ENCODE results near the gene CENPF. TPM values are rescaled to one million over a fixed set of nuclear protein-coding genes. Genes with fewer than 3 reads are reported as not detected.

Gene CENPF
- polyA plus RNA-seq, 1 donor from 2014 or later, result 5.4 TPM

DNA sequence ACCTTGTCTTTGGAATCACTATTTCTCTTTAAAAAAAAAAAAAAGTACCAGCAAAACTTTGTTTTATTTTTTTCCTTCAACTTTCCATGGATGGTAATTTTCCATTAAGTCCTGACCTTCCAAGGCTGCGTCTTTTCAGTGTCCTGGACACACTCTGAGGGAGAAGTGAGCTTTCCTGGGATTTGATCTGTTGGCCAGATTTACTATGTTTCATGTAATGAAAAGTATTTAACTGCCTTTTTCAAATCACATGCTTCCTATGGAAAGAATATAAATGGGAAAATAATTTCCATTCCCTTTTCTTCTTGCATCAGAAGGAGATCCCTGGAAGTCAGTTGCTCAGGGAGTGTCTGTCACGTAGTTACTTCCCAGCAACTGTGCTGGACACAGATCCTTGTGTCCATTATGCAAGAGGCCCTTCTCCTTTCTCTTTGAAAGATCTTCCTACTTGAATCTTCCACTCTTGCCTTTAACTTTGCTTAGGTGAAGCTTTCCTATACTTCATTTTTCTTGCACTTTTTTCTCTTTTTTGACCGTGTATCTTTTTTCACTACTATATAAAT is 59.3 kb downstream of the CENPF start:
- no peak for TF ChIP-seq POLR2AphosphoS5 (IDR thresholded peaks at IDR 0.05)
- TF ChIP-seq RAD21 (conservative IDR thresholded peaks at IDR 0.05), result no peak
- TF ChIP-seq, protein P1, sequence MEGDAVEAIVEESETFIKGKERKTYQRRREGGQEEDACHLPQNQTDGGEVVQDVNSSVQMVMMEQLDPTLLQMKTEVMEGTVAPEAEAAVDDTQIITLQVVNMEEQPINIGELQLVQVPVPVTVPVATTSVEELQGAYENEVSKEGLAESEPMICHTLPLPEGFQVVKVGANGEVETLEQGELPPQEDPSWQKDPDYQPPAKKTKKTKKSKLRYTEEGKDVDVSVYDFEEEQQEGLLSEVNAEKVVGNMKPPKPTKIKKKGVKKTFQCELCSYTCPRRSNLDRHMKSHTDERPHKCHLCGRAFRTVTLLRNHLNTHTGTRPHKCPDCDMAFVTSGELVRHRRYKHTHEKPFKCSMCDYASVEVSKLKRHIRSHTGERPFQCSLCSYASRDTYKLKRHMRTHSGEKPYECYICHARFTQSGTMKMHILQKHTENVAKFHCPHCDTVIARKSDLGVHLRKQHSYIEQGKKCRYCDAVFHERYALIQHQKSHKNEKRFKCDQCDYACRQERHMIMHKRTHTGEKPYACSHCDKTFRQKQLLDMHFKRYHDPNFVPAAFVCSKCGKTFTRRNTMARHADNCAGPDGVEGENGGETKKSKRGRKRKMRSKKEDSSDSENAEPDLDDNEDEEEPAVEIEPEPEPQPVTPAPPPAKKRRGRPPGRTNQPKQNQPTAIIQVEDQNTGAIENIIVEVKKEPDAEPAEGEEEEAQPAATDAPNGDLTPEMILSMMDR (IDR thresholded peaks at IDR 0.05; ENCODE audit: poor library complexity, severe bottlenecking), result no peak
- TF ChIP-seq EP300 (conservative IDR thresholded peaks at IDR 0.05; ENCODE audit: poor library complexity, severe bottlenecking), result no peak
- no peak for TF ChIP-seq MXI1 (conservative IDR thresholded peaks at IDR 0.05; ENCODE audit: poor library complexity, severe bottlenecking)
- TF ChIP-seq EZH2 (IDR thresholded peaks at IDR 0.05; ENCODE audit: borderline replicate concordance, insufficient read depth, low read length, poor library complexity, severe bottlenecking), result no peak
- TF ChIP-seq SMC3 (conservative IDR thresholded peaks at IDR 0.05; ENCODE audit: poor library complexity), result no peak
- TF ChIP-seq, protein P2, sequence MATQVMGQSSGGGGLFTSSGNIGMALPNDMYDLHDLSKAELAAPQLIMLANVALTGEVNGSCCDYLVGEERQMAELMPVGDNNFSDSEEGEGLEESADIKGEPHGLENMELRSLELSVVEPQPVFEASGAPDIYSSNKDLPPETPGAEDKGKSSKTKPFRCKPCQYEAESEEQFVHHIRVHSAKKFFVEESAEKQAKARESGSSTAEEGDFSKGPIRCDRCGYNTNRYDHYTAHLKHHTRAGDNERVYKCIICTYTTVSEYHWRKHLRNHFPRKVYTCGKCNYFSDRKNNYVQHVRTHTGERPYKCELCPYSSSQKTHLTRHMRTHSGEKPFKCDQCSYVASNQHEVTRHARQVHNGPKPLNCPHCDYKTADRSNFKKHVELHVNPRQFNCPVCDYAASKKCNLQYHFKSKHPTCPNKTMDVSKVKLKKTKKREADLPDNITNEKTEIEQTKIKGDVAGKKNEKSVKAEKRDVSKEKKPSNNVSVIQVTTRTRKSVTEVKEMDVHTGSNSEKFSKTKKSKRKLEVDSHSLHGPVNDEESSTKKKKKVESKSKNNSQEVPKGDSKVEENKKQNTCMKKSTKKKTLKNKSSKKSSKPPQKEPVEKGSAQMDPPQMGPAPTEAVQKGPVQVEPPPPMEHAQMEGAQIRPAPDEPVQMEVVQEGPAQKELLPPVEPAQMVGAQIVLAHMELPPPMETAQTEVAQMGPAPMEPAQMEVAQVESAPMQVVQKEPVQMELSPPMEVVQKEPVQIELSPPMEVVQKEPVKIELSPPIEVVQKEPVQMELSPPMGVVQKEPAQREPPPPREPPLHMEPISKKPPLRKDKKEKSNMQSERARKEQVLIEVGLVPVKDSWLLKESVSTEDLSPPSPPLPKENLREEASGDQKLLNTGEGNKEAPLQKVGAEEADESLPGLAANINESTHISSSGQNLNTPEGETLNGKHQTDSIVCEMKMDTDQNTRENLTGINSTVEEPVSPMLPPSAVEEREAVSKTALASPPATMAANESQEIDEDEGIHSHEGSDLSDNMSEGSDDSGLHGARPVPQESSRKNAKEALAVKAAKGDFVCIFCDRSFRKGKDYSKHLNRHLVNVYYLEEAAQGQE (IDR thresholded peaks at IDR 0.05; ENCODE audit: borderline replicate concordance), result no peak
- no peak for TF ChIP-seq TAF1 (IDR thresholded peaks at IDR 0.05; ENCODE audit: low read depth)
- Histone ChIP-seq H3F3A (ENCODE audit: insufficient read depth, low read length, poor library complexity, severe bottlenecking) (no peaks in the 10 kb centered on the region), H3K9ac (ENCODE audit: low read length) (no peak overlapping the region), H3K36me3 (ENCODE audit: insufficient read depth, low read length) (no peaks in the 10 kb centered on the region), H3K4me2 (ENCODE audit: low read length) (no peak overlapping the region), H3K9me3 (ENCODE audit: low read length) (no peaks in the 10 kb centered on the region), H3K4me3 (ENCODE audit: low read length) (no peak overlapping the region), H3K79me2 (replicated peaks; ENCODE audit: insufficient read depth, low read length) (no peaks in the 10 kb centered on the region), H2AFZ (ENCODE audit: low read depth, low read length) (no peak overlapping the region), H3K9me2 (ENCODE audit: insufficient read depth, low read length) (no peaks in the 10 kb centered on the region), H3K27ac (ENCODE audit: low read length) (no peak overlapping the region), H3K27me3 (ENCODE audit: insufficient read depth, low read depth, low read length) (no peaks in the 10 kb centered on the region), H4K20me1 (ENCODE audit: insufficient read depth) (no peaks in the 10 kb centered on the region)

DNA sequence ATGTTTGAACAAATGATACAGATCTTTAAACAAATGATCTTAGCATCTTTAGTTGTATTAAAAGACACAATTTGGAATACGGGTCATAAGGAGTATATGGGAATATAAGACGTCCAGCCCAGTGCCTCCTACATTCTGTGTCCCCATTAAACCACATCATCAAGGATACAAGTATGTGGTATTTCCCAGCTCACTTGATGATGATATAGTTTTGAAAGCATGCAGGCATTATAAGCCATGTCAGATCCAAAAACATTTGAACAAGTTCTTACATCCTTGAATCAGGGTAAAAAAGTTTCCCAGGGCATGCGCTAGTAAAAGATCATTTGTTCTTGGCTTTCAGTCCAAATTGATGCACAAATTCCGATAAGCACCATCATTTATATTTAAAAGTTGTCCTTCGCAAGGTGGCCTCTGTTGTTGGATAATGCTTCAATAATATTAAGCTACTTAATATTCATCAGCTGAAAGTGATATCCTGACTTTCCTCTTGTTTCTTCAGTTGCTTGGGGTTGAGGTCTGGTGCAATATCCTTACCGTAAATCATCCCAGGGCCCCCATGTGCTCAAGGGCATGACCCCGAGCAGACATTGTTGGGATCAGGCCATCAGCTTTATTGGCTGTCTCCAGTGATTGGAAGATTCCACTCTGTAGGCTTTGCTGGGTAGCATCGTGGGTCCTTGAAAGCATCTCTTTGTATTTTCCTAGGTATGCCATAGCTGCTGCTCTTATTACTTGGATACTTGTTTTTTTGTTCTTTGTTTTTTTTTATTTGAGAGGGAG is 61.8 kb downstream of the CENPF start:
- H3K27me3 ChIP-seq (ENCODE audit: insufficient read depth, low read depth, low read length), result no peaks in the 10 kb centered on the region
- no peaks in the 10 kb centered on the region for H4K20me1 ChIP-seq (ENCODE audit: insufficient read depth)
- no peaks in the 10 kb centered on the region for H3K9me2 ChIP-seq (ENCODE audit: insufficient read depth, low read length)
- H3K27ac ChIP-seq (ENCODE audit: low read length), result no peak overlapping the region
- no peaks in the 10 kb centered on the region for H3K79me2 ChIP-seq (replicated peaks; ENCODE audit: insufficient read depth, low read length)
- no peak overlapping the region for H2AFZ ChIP-seq (ENCODE audit: low read depth, low read length)
- no peaks in the 10 kb centered on the region for H3K36me3 ChIP-seq (ENCODE audit: insufficient read depth, low read length)
- no peak overlapping the region for H3K4me3 ChIP-seq (ENCODE audit: low read length)
- H3K4me2 ChIP-seq (ENCODE audit: low read length), result no peak overlapping the region
- no peaks in the 10 kb centered on the region for H3K9me3 ChIP-seq (ENCODE audit: low read length)
- TF ChIP-seq, protein P1 (IDR thresholded peaks at IDR 0.05; ENCODE audit: poor library complexity, severe bottlenecking), result no peak
- TF ChIP-seq RAD21 (conservative IDR thresholded peaks at IDR 0.05) (no peak), POLR2AphosphoS5 (IDR thresholded peaks at IDR 0.05) (no peak), SMC3 (conservative IDR thresholded peaks at IDR 0.05; ENCODE audit: poor library complexity) (no peak), MXI1 (conservative IDR thresholded peaks at IDR 0.05; ENCODE audit: poor library complexity, severe bottlenecking) (no peak), EP300 (conservative IDR thresholded peaks at IDR 0.05; ENCODE audit: poor library complexity, severe bottlenecking) (no peak), EZH2 (IDR thresholded peaks at IDR 0.05; ENCODE audit: borderline replicate concordance, insufficient read depth, low read length, poor library complexity, severe bottlenecking) (no peak), TAF1 (IDR thresholded peaks at IDR 0.05; ENCODE audit: low read depth) (no peak)
- TF ChIP-seq, protein P2 (IDR thresholded peaks at IDR 0.05; ENCODE audit: borderline replicate concordance), result no peak
- H3F3A ChIP-seq (ENCODE audit: insufficient read depth, low read length, poor library complexity, severe bottlenecking), result no peaks in the 10 kb centered on the region
- H3K9ac ChIP-seq (ENCODE audit: low read length), result no peak overlapping the region

Data from neural cell (in vitro differentiated cells).